OCI-LY7 (cell line): ENCODE data around the gene ALDH7A1. TPM values are rescaled to one million over a fixed set of nuclear protein-coding genes. Genes with fewer than 3 reads are reported as not detected.

Experiments used
- BruUV-seq: library from RNA; stranded (reverse); fragments of 400-500 nt; replicated peaks from 2 replicates; lab custom pipeline; 2021; lab: Mats Ljungman, UMichigan
- CTCF ChIA-PET: fragments of 300-600 bp; sonication (Branson Sonifier 250); formaldehyde crosslinking; loops from one replicate; lab custom pipeline; 2022; ENCODE audit warnings: antibody characterized with exemption; ENCODE audit not compliant: unreplicated experiment; lab: Charles Lee
- POLR2A ChIA-PET: fragments of 300-600 bp; sonication (Branson Sonifier 250); formaldehyde crosslinking; loops from one replicate; lab custom pipeline; 2022; ENCODE audit warnings: antibody characterized with exemption; lab: Charles Lee
- DNase-seq: peaks from one replicate; pipeline ENCODE4 v3.0.0-alpha.2; 2015; ENCODE audit warnings: low spot score
- H2AFZ ChIP-seq: fragments of 200-600 bp; sonication (generic), shearing (Covaris generic); 2 replicates; pipeline ENCODE4 v1.6.1; 2014; ENCODE audit warnings: mild to moderate bottlenecking, antibody characterized with exemption, low read length, moderate library complexity
- H3K27ac ChIP-seq: fragments of 200-600 bp; sonication (generic); 2 replicates; pipeline ENCODE4 v1.5.1; 2014; ENCODE audit warnings: mixed run types, low read depth, mild to moderate bottlenecking, moderate library complexity, low read length, inconsistent platforms; ENCODE audit not compliant: poor library complexity, severe bottlenecking
- H3K36me3 ChIP-seq: fragments of 200-600 bp; sonication (generic); 2 replicates; pipeline ENCODE4 v1.6.1; 2014; ENCODE audit warnings: mild to moderate bottlenecking, antibody characterized with exemption, low read length, moderate library complexity, mixed read lengths; ENCODE audit not compliant: insufficient read depth
- H3K4me1 ChIP-seq: fragments of 200-600 bp; sonication (generic); 2 replicates; pipeline ENCODE4 v1.5.1; 2014; ENCODE audit warnings: mild to moderate bottlenecking, low read length; ENCODE audit not compliant: insufficient read depth, poor library complexity, severe bottlenecking
- H3K4me2 ChIP-seq: fragments of 200-600 bp; sonication (generic); 2 replicates; pipeline ENCODE4 v1.6.1; 2014; ENCODE audit warnings: mild to moderate bottlenecking, low read length
- H3K4me3 ChIP-seq: fragments of 200-600 bp; sonication (generic); 2 replicates; pipeline ENCODE4 v1.5.1; 2014; ENCODE audit warnings: mild to moderate bottlenecking, low read depth, low read length; ENCODE audit not compliant: poor library complexity, severe bottlenecking
- H3K79me2 ChIP-seq: fragments of 200-600 bp; sonication (generic); 2 replicates; pipeline ENCODE4 v1.6.1; 2016; ENCODE audit warnings: low read depth, mild to moderate bottlenecking, low read length, moderate library complexity, mixed read lengths; ENCODE audit not compliant: insufficient read depth
- H3K9me2 ChIP-seq: fragments of 200-600 bp; sonication (generic); 2 replicates; pipeline ENCODE4 v1.6.1; 2016; ENCODE audit warnings: mild to moderate bottlenecking, low read length, mixed read lengths; ENCODE audit not compliant: insufficient read depth
- H3K9me3 ChIP-seq: fragments of 200-600 bp; sonication (generic); 2 replicates; pipeline ENCODE4 v1.6.1; 2014; ENCODE audit warnings: mild to moderate bottlenecking, mixed run types, low read length, mixed read lengths
- H4K20me1 ChIP-seq: fragments of 200-600 bp; sonication (generic); 2 replicates; pipeline ENCODE4 v1.6.1; 2014; ENCODE audit warnings: mild to moderate bottlenecking, antibody characterized with exemption, low read length, moderate library complexity, mixed read lengths; ENCODE audit not compliant: insufficient read depth
- CTCF ChIP-seq: fragments of 200-600 bp; sonication (generic); conservative IDR thresholded peaks from 2 replicates; pipeline ENCODE4 v1.5.1; 2014; ENCODE audit warnings: mild to moderate bottlenecking, antibody characterized with exemption, low read length, moderate library complexity, mixed read lengths
- EZH2phosphoT487 ChIP-seq: fragments of 200-600 bp; sonication (generic); IDR thresholded peaks from 2 replicates; pipeline ENCODE4 v1.6.1; 2018; ENCODE audit warnings: low read depth, borderline replicate concordance, mild to moderate bottlenecking, mixed run types, antibody characterized with exemption, low read length, moderate library complexity, mixed read lengths
- intact Hi-C: fragments of 100-400 bp; cut with micrococcal nuclease; formaldehyde crosslinking; loops from one replicate; pipeline ENCODE4 v1.10.0; 2022; ENCODE audit not compliant: unreplicated experiment
- total RNA-seq, 2 experiments: library from RNA; depleted of rRNA in 1 of 2; stranded (reverse); fragments of >200 nt in 1 of 2; shearing (Covaris generic) in 1 of 2; gene quantifications; 2 replicates each; pipeline ENCODE4 v1.2.3, GENCODE V29; 2014 to 2022

Gene ALDH7A1
- total RNA-seq, 2 experiments from 2014 or later, result not detected

- CTCF ChIA-PET, result no interaction called here
- no peaks in the 10 kb centered on the region for H3K9me3 ChIP-seq
- H4K20me1 ChIP-seq, result no peaks in the 10 kb centered on the region
- no peaks in the 10 kb centered on the region for H3K36me3 ChIP-seq
- no peaks in the 10 kb centered on the region for H3K9me2 ChIP-seq
- DNase-seq, result no peak
- POLR2A ChIA-PET, result no interaction called here
- H2AFZ ChIP-seq, result no peak overlapping the region
- no peaks in the 10 kb centered on the region for H3K4me1 ChIP-seq
- no peaks in the 10 kb centered on the region for H3K79me2 ChIP-seq
- BruUV-seq, result no TSS peak
- H3K4me2 ChIP-seq, result no peak overlapping the region
- H3K27ac ChIP-seq, result no peak overlapping the region
- no peak for TF ChIP-seq CTCF
- TF ChIP-seq EZH2phosphoT487, result no peak
- H3K4me3 ChIP-seq, result no peak overlapping the region
- intact Hi-C loops, result no loop called here
Observed at GRCh38 chr5:126527892-126528291, 67.1 kb downstream of the ALDH7A1 start.

GRCh38 chr5:126527158-126527557 lies 67.9 kb downstream of the ALDH7A1 start:
- Histone ChIP-seq H3K4me2 (no peak overlapping the region), H3K27ac (no peak overlapping the region), H3K36me3 (no peaks in the 10 kb centered on the region), H4K20me1 (no peaks in the 10 kb centered on the region), H3K9me3 (no peaks in the 10 kb centered on the region), H3K4me3 (no peak overlapping the region), H3K9me2 (no peaks in the 10 kb centered on the region), H3K4me1 (no peaks in the 10 kb centered on the region), H3K79me2 (no peaks in the 10 kb centered on the region), H2AFZ (no peak overlapping the region)
- intact Hi-C loops, result no loop called here
- ChIA-PET CTCF (no interaction called here), POLR2A (interaction anchor here (0.6 kb wide), 1 partner anchor 20 kb away, joined by 3 read pairs; no protein-coding TSS in a partner anchor)
- TF ChIP-seq CTCF (no peak), EZH2phosphoT487 (no peak)
- no TSS peak for BruUV-seq
- no peak for DNase-seq

- Histone ChIP-seq H3K9me3 (no peaks in the 10 kb centered on the region), H3K9me2 (no peaks in the 10 kb centered on the region), H3K4me1 (no peaks in the 10 kb centered on the region), H3K27ac (no peak overlapping the region), H3K4me2 (no peak overlapping the region), H3K36me3 (no peaks in the 10 kb centered on the region), H4K20me1 (no peaks in the 10 kb centered on the region), H3K79me2 (no peaks in the 10 kb centered on the region), H2AFZ (no peak overlapping the region), H3K4me3 (no peak overlapping the region)
- intact Hi-C loops, result no loop called here
- BruUV-seq, result no TSS peak
- no peak for DNase-seq
- CTCF ChIA-PET, result no interaction called here
- POLR2A ChIA-PET, result interaction anchor here (0.6 kb wide), 1 partner anchor 21 kb away, joined by 3 read pairs; no protein-coding TSS in a partner anchor
- TF ChIP-seq EZH2phosphoT487 (no peak), CTCF (no peak)
Observed at GRCh38 chr5:126526493-126526892, 68.5 kb downstream of the ALDH7A1 start.
